Retinal pigment epithelial cell (primary cell): ENCODE measurements around the gene FBL.

Experiments used
- DNase-seq: peaks from one replicate; pipeline ENCODE4 v3.0.0-alpha.2; 2010; ENCODE audit warnings: low read depth
- H3K4me3 ChIP-seq: 2 replicates; pipeline ENCODE4 v1.5.1; 2011; ENCODE audit warnings: mild to moderate bottlenecking, low read length, control low read depth, moderate library complexity
- TF ChIP-seq, protein P1 (sequence below): conservative IDR thresholded peaks from 2 replicates; pipeline ENCODE4 v1.5.1; 2011; ENCODE audit warnings: low read depth, low read length, control low read depth, inconsistent platforms

FBL gene

DNA sequence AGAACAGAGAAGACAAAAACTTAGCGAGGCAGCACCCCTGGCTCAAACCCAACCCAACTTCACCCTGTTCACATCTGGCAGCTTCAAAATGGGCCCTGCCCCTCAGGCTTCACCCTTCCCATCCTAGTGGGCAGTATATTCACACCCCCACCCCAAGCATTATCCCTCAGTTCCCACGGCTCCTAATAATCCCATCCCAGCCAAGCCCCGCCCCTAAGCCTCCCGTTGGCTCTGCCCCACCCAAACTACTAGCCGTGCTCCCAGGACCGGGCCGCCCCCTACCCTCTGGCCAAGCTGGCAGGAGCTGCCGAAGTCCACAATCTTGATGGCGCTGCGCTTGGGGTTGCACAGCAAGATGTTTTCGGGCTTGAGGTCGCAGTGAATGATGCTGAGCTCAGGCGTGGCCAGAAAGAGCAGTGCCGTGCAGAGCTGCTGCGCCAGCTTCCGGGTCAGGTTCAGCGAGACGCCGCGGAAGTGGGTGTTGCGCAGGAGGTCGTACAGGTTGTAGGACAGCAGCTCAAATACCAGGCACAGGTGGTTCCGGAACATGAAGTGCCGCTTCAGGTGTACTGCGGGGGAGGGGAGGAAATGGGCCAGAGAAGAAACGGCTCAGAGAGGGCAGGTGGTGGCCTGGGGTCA, 18.0 kb downstream of the FBL start:
- H3K4me3 ChIP-seq = no peak overlapping the region
- TF ChIP-seq, protein P1, sequence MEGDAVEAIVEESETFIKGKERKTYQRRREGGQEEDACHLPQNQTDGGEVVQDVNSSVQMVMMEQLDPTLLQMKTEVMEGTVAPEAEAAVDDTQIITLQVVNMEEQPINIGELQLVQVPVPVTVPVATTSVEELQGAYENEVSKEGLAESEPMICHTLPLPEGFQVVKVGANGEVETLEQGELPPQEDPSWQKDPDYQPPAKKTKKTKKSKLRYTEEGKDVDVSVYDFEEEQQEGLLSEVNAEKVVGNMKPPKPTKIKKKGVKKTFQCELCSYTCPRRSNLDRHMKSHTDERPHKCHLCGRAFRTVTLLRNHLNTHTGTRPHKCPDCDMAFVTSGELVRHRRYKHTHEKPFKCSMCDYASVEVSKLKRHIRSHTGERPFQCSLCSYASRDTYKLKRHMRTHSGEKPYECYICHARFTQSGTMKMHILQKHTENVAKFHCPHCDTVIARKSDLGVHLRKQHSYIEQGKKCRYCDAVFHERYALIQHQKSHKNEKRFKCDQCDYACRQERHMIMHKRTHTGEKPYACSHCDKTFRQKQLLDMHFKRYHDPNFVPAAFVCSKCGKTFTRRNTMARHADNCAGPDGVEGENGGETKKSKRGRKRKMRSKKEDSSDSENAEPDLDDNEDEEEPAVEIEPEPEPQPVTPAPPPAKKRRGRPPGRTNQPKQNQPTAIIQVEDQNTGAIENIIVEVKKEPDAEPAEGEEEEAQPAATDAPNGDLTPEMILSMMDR = no peak
- no peak for DNase-seq

DNA sequence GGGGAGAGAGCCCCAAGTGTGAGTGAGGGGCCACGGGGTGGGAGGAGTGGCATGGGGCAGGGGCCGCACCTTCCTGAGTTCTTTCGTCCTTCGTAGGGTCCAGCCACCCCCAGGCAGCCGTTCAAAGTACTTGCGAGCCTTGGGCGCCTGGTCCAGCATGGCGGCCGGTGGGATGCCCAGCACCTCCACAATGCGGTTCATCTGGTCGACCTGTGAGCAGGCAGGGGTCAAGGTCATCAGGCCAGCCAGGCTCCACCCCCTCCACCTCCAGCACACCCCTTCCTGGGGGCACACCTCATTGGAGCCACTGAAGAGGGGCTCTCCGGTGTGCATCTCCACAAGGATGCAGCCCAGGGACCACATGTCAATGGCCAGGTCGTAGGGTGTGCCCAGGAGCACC, 19.0 kb downstream of the FBL start:
- TF ChIP-seq, protein P1 = no peak
- no peak overlapping the region for H3K4me3 ChIP-seq
- no peak for DNase-seq

DNA sequence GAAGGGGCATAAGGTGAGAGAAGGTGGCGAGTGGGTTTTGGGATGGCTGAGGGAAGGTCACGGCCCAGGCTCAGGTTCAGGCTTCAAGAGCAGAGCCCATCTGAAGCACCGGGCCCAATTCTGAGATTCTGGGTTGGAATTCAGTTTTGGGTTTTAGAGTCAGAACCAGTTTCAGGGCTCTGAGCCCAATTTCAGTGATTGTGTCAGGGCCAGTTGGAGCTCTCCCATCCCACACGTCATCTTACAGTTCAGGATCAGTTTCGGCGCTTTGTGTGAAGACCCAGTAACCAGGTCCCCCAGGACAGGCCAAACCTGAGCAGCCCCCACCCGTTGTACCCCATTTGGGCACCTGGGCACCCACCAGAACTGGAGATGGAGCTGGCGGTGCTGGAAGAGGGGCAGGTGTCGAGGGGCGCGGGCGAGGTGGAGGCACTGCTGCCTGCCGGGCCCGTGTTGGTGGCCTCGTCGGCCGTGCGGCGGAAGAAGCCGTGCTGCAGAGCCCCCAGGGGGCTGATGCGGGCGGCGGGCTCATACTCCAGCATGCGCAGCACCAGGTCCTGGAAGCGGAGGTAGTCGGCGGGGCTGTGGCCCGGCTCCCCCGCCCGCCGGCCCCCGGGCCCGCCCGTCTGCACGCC, 19.8 kb downstream of the FBL start:
- no peak for DNase-seq
- H3K4me3 ChIP-seq = no peak overlapping the region
- TF ChIP-seq, protein P1 = no peak

DNA sequence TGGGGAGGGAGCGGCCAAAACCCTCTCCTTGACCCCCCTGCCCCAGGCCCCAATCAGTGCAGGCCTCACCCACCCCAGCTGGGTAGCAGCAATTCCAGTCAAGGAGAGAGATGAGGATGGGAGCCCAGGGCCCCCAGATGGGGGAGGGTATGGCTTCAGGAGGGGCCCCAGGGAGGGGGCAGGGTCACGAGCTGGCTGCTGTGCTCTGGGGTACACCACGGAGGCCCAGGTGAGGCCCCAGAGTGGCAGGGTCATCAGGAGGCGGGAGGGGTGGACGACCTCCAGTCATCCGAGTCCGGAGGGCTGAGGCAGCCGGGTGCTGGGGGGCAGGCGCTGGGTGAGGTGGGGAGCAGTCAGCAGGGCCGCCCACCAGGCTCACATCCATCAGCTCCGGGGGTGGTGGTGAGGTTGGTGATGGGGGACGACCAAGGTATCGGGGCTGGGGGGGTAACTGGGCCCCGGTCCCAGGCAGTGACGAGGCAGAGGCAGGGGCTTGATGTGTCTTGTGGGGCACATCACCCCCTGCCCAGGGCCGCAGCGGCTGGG, 20.6 kb downstream of the FBL start:
- TF ChIP-seq, protein P1 = no peak
- no peak overlapping the region for H3K4me3 ChIP-seq
- DNase-seq = no peak

DNA sequence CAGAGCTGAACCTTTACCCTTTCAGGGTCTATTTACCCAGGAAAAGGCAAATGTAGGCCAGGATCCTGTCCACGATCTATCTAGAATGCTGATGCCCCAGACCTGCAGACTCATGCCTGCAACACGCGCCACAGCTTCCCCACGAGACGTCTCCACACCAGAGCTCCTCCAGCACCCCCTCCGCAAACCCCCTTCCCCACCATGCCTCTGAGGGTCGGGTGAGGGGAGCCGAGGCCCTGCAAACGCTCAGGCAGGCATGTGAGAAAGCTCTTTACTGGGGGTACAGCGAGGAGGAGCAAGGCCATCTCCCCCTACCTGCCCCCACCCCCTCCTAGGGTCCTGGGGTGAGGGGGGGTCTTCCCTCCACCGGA, 21.1 kb downstream of the FBL start:
- no peak for DNase-seq
- TF ChIP-seq, protein P1 = no peak
- H3K4me3 ChIP-seq = no peak overlapping the region

DNA sequence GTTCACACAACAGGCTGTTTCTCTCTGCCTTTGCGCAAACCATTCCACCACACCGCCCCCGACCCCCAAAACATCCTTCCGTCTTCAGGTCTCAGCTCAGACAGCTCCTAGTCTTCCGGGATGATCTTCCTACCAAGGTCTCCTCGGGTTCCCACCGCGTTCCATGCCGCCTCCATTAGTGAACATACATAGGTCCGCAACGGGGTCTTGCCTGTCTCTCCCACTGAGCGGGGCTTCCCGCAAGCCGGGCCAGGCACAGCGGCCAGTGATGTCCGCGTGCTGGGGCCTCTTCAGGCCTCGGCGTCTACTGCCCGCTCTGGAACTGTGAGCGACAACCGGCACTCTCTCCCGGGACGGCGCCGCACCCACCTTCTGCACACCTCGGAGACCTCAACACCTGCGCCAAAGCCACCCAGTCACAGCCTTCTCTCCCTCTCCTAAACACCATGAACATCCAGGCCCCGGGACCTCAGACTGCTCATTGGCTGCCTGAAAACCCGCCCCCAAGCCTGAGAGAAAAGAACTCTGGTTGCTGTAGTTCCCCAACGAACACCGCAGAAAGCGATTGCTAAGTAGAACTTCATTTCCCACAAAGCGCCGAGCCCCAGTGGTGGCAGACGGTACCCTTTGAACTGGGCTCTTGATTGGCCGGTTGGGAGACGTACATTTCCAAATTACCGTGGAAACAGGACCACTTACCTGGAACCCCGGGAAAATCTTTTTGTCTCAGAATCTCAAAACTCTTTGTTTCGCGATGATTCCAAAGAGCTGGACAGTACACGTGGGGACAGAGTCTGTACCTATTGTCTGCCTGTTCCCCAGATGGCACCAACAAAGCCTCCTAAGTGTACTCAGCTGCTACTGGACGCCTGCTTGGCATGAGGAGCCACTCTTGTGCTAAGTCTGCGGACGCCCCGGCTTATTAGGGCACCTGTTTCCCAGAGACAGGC, 21.8 kb downstream of the FBL start:
- DNase-seq = peak; percentile 86
- TF ChIP-seq, protein P1 = no peak
- H3K4me3 ChIP-seq = peak overlapping the region; percentile 78
